Esophagus muscularis mucosa (tissue), 4 donors: ENCODE data around the gene LRRC42. TPM values are rescaled to one million over a fixed set of nuclear protein-coding genes. Genes with fewer than 3 reads are reported as not detected.

Experiments
- DNase-seq: peaks from one replicate; pipeline ENCODE4 v3.0.0-alpha.2; 2017; ENCODE audit errors: extremely low spot score
- H3K27ac ChIP-seq, 4 donors: fragments of 200-600 bp; sonication (generic); replicated peaks in 1 of 4; 1 replicate in 3 of 4; 2 replicates in 1 of 4; pipeline ENCODE4 v1.5.1; 2016 to 2019; ENCODE audit warnings: mild to moderate bottlenecking in 1 of 4
- H3K27me3 ChIP-seq, 4 donors: fragments of 200-600 bp; sonication (generic); one replicate each; pipeline versions ENCODE4 v1.5.1 to v1.6.0; 2016 to 2019
- H3K36me3 ChIP-seq, 4 donors: fragments of 200-600 bp; sonication (generic); one replicate each; pipeline ENCODE4 v1.5.1; 2016 to 2019
- H3K4me1 ChIP-seq, 4 donors: fragments of 200-600 bp; sonication (generic); one replicate each; pipeline ENCODE4 v1.5.1; 2016 to 2019
- H3K4me3 ChIP-seq, 4 donors: fragments of 200-600 bp; sonication (generic); 1 replicate in 2 of 4; 2 replicates in 2 of 4; pipeline ENCODE4 v1.5.1; 2016 to 2019; ENCODE audit warnings: mild to moderate bottlenecking in 4 of 4, moderate library complexity in 1 of 4
- H3K9me3 ChIP-seq, 4 donors: fragments of 200-600 bp; sonication (generic); 1 replicate in 3 of 4; 2 replicates in 1 of 4; pipeline ENCODE4 v1.5.1; 2016 to 2019
- EP300 ChIP-seq: sonication (generic); formaldehyde crosslinking; IDR thresholded peaks from one replicate; pipeline ENCODE4 v1.6.1; 2017; ENCODE audit warnings: antibody characterized with exemption
- POLR2A ChIP-seq: fragments of 450-650 bp; IDR thresholded peaks from one replicate; pipeline ENCODE4 v1.6.1; 2017; ENCODE audit warnings: antibody characterized with exemption, moderate library complexity, mild to moderate bottlenecking, low read depth
- POLR2AphosphoS5 ChIP-seq, 2 donors: sonication (generic); formaldehyde crosslinking; IDR thresholded peaks; one replicate each; pipeline ENCODE4 v1.6.1; 2017; ENCODE audit warnings: antibody characterized with exemption in 2 of 2
- WGBS: methylation state at CpG from one replicate; pipeline ENCODE4 v1.1.5; 2018; 5-methylcytosine and 5-hydroxymethylcytosine counted together
- intact Hi-C: fragments of 100-400 bp; cut with DNase I; formaldehyde crosslinking; loops from one replicate; pipeline ENCODE4 v1.15.1; 2023
- total RNA-seq, 4 donors: library from RNA; depleted of rRNA; stranded (reverse); fragments of >200 nt; gene quantifications; one replicate each; pipeline versions ENCODE4 v1.1.0 to v1.2.1, GENCODE V29; 2016
- TF ChIP-seq, protein P1 (sequence below), 3 experiments: fragments of 200-600 bp in 2 of 3; fragments of 450-650 bp in 1 of 3; sonication (generic) in 2 of 3; IDR thresholded peaks; one replicate each; pipeline ENCODE4 v1.5.1; 2017 to 2019; ENCODE audit warnings: antibody characterized with exemption in 3 of 3, mild to moderate bottlenecking in 2 of 3, moderate library complexity in 1 of 3

The LRRC42 gene
- total RNA-seq, 4 donors from 2014 or later, result 22.8 to 35.6 (median 28.9) TPM

DNA sequence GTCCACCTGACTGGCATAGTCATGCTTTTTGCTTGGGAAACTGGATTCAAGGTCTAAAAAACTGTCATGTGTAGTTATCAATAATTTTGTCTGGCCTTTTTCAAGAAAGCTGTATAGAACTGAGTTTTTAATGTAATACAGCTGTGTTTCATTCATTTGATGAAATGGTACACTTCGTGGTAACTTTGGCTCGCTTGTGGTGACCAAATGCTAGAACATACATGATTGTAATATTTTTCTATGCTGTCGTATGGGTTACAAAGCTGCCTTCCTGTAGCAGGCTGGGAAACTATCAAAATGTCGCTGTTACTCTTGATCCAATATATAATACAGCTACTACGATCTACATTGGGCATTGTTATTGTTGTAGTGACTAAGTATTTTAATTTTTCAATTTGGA lies 2.1 kb downstream of the LRRC42 start:
- Histone ChIP-seq H3K27me3 (no peaks in the 10 kb centered on the region), H3K9me3 (no peaks in the 10 kb centered on the region), H3K27ac (peak overlapping the region in 2 of 4 donors; percentile 93 to 94), H3K36me3 (peaks cover 13 to 21% (median 18%) of the 10 kb centered on the region in 4 donors), H3K4me3 (no peak overlapping the region), H3K4me1 (peaks cover 18 to 64% (median 56%) of the 10 kb centered on the region in 4 donors)
- 81% methylated on average over 5 of the region's 5 CpGs for WGBS
- intact Hi-C loops, result loop anchor here (5.0 kb wide), 1 partner anchor 51 kb away; no protein-coding TSS in a partner anchor
- TF ChIP-seq EP300 (no peak), POLR2AphosphoS5 (IDR thresholded peaks at IDR 0.05) (no peak), POLR2A (no peak)
- TF ChIP-seq, protein P1, sequence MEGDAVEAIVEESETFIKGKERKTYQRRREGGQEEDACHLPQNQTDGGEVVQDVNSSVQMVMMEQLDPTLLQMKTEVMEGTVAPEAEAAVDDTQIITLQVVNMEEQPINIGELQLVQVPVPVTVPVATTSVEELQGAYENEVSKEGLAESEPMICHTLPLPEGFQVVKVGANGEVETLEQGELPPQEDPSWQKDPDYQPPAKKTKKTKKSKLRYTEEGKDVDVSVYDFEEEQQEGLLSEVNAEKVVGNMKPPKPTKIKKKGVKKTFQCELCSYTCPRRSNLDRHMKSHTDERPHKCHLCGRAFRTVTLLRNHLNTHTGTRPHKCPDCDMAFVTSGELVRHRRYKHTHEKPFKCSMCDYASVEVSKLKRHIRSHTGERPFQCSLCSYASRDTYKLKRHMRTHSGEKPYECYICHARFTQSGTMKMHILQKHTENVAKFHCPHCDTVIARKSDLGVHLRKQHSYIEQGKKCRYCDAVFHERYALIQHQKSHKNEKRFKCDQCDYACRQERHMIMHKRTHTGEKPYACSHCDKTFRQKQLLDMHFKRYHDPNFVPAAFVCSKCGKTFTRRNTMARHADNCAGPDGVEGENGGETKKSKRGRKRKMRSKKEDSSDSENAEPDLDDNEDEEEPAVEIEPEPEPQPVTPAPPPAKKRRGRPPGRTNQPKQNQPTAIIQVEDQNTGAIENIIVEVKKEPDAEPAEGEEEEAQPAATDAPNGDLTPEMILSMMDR (IDR thresholded peaks at IDR 0.05), result no peak
- DNase-seq, result no peak

DNA sequence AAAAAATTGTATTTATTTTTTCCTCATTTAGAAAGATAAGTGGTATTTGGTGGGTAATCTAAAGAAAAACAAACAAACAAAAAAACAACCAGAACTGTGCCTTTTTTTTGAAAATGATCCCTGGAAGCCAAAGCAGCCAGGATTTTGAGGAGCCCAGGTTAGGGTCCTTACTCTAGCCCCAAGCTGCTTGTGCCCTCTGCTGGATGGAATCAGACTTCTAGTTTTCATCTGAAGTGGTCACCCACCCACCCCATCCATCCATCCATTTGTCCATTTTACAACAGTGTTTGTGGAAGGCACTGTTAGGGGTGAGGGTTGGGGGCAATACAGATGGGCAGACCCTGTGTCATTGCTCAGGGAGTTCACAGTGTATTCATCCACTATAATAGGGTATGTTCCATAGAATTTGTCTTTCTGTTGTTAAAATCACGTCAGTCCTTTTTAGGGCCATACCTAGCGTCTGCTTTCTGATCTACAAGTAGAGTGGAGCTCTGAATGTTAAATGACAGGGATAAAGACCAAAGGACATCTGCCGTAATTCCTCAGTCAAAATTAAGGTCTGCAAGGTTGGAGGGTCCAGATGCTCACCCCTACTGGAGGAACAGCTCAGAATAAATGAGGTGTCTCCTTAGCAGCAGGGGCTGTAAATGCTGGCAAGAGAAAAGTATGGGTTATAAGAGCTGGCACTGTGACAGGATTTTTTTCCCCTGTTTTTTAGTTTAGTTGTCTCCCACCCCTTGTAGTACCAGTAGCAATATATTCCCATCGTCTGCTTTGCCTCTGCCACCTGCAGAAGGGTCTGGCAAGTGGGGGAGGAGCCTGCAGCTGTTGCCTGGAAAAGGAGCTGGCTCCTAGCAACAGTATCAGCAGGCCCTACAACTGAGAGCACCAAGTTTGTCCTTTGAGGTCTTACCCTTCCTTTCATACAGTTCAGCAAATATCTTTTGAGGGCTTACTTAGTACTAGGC lies 3.2 kb downstream of the LRRC42 start:
- WGBS, result 90% methylated on average over 4 of the region's 4 CpGs
- DNase-seq, result no peak
- Histone ChIP-seq H3K4me1 (peaks cover 15 to 64% (median 60%) of the 10 kb centered on the region in 4 donors), H3K27ac (peak overlapping the region in 3 of 4 donors; percentile 15 to 94 (median 20)), H3K9me3 (no peaks in the 10 kb centered on the region), H3K4me3 (no peak overlapping the region), H3K27me3 (no peaks in the 10 kb centered on the region), H3K36me3 (peaks cover 13 to 32% (median 24%) of the 10 kb centered on the region in 4 donors)
- intact Hi-C loops, result loop anchor here (5.0 kb wide), 1 partner anchor 52 kb away; no protein-coding TSS in a partner anchor
- TF ChIP-seq, protein P1 (IDR thresholded peaks at IDR 0.05), result peak; percentile 44 to 54 (median 50)
- no peak for TF ChIP-seq POLR2A

DNA sequence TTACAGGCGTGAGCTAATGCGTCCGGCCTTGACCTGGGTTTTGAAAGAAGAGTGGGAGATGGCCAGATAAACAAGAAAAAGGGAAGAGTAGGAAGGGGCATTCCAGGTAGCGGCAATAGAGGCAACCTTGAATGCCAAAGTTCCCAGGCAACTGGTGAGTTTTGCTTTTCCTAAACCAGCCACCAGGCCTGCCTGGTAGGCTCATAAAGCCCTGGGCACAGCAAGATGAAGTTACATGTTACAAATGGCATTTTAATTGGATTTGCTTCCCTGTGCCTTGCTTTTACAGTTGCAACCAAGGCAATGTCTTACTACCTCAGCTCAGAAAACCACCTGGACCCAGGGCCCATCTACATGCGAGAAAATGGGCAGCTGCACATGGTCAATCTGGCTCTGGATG lies 5.5 kb downstream of the LRRC42 start:
- Histone ChIP-seq H3K9me3 (no peaks in the 10 kb centered on the region), H3K4me3 (no peak overlapping the region), H3K27ac (no peak overlapping the region), H3K27me3 (no peaks in the 10 kb centered on the region), H3K4me1 (peaks cover 9 to 64% (median 62%) of the 10 kb centered on the region in 4 donors), H3K36me3 (peaks cover 13 to 38% (median 24%) of the 10 kb centered on the region in 4 donors)
- TF ChIP-seq EP300 (no peak), POLR2A (no peak), POLR2AphosphoS5 (IDR thresholded peaks at IDR 0.05) (no peak)
- TF ChIP-seq, protein P1 (IDR thresholded peaks at IDR 0.05), result no peak
- WGBS, result 94% methylated on average over 5 of the region's 5 CpGs
- intact Hi-C loops, result loop anchor here (2.0 kb wide), 1 partner anchor 73 kb away; no protein-coding TSS in a partner anchor
- no peak for DNase-seq

DNA sequence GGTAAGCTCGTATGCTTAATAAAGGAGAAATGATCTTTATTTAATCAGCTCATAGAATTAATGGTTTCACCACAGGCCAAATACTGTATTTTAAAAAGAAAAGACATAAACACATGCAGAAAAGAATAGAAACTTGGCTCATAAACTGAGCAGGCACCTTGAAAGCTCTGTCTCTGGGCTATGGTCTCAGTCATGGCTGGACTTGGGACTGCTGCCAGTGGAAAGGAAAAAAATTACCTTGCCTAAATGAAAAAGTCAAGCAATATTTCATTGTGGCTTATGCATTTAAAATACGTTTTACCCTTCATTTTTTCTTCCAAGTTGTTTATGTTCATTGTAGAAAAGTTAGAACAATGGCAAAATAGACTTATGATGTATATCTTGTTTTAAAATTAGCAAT lies 8.0 kb downstream of the LRRC42 start:
- no peak overlapping the region for H3K4me3 ChIP-seq
- H3K36me3 ChIP-seq, result peaks cover 13 to 55% (median 34%) of the 10 kb centered on the region in 4 donors
- intact Hi-C loops, result no loop called here
- no peaks in the 10 kb centered on the region for H3K9me3 ChIP-seq
- no peaks in the 10 kb centered on the region for H3K27me3 ChIP-seq
- H3K4me1 ChIP-seq, result peaks cover 14 to 49% (median 47%) of the 10 kb centered on the region in 4 donors
- peak overlapping the region in 3 of 4 donors; percentile 15 to 37 (median 17) for H3K27ac ChIP-seq
- TF ChIP-seq POLR2A (no peak), POLR2AphosphoS5 (IDR thresholded peaks at IDR 0.05) (no peak), EP300 (no peak)
- TF ChIP-seq, protein P1 (IDR thresholded peaks at IDR 0.05), result no peak
- 46% methylated on average over 2 of the region's 2 CpGs for WGBS
- DNase-seq, result no peak
